Left lung (tissue), 10 donors: ENCODE data around the gene PARVB. TPM values are rescaled to one million over a fixed set of nuclear protein-coding genes. Genes with fewer than 3 reads are reported as not detected.
"Not testable (repeated sequence)": the region's sequence is repeated elsewhere in the genome, so short reads cannot be mapped to it uniquely, and the experiment has no call there.

Source experiments
- ATAC-seq: fragments of 200-7000 bp; cut with Tn5 transposase; one replicate; pipeline ENCODE4 v1.9.1; 2020; ENCODE audit warnings: moderate library complexity
- DNase-seq, 4 donors: peaks; one replicate each; pipeline ENCODE4 v3.0.0-alpha.2; 2013 to 2020
- H3K27ac ChIP-seq, 2 donors: fragments of 200-600 bp; sonication (generic) in 1 of 2; one replicate each; pipeline versions ENCODE4 v1.5.0 to v1.8.0; 2020 to 2021
- H3K27me3 ChIP-seq, 2 donors: fragments of 200-600 bp; sonication (generic) in 1 of 2; one replicate each; pipeline versions ENCODE4 v1.5.0 to v1.8.0; 2020 to 2021
- H3K36me3 ChIP-seq, 2 donors: fragments of 200-600 bp; sonication (generic) in 1 of 2; one replicate each; pipeline versions ENCODE4 v1.5.0 to v1.8.0; 2020 to 2021
- H3K4me1 ChIP-seq, 2 donors: fragments of 200-600 bp; one replicate each; pipeline ENCODE4 v1.8.0; 2021
- H3K4me3 ChIP-seq, 2 donors: fragments of 200-600 bp; sonication (generic) in 1 of 2; one replicate each; pipeline versions ENCODE4 v1.5.0 to v1.8.0; 2020 to 2021; ENCODE audit warnings: mild to moderate bottlenecking in 1 of 2
- H3K9me3 ChIP-seq, 2 donors: fragments of 200-600 bp; sonication (generic) in 1 of 2; one replicate each; pipeline versions ENCODE4 v1.5.0 to v1.8.0; 2020 to 2021
- CTCF ChIP-seq, 2 donors: fragments of 200-600 bp; sonication (generic) in 1 of 2; IDR thresholded peaks; one replicate each; pipeline versions ENCODE4 v1.5.0 to v1.8.0; 2021; ENCODE audit warnings: antibody characterized with exemption in 2 of 2
- intact Hi-C, 2 donors: fragments of 100-400 bp; cut with DNase I; formaldehyde crosslinking; loops; one replicate each; pipeline versions ENCODE4 v1.11.2 to v1.14.2; 2022
- polyA plus RNA-seq, 6 donors: library from polyadenylated mRNA; unstranded; fragments of 120-200 nt; gene quantifications; one replicate each; pipeline ENCODE4 v1.2.1, GENCODE V29; 2013; ENCODE audit not compliant: insufficient read length in 6 of 6
- total RNA-seq, 2 donors: library from RNA; stranded (reverse); fragmentation: NEBNext Ultra II Directional; extraction: Animal tissue kit (Norgen Biotek cat#: 25700); gene quantifications; one replicate each; pipeline ENCODE4 v1.2.1, GENCODE V29; 2021
- donor health status: DM: no; HTN: yes; CAD: no.
- donor health status: DM: no; HTN: no; CAD: no.

Gene PARVB
- total and polyA plus RNA-seq, 8 donors, result 31.7 to 53.7 (median 34.0) TPM

GRCh38 chr22:44012162-44012561 lies 11.9 kb upstream of the PARVB start:
- intact Hi-C loops, result no loop called here
- no peaks in the 10 kb centered on the region for H3K9me3 ChIP-seq
- H3K36me3 ChIP-seq, result no peaks in the 10 kb centered on the region
- H3K4me1 ChIP-seq, result no peaks in the 10 kb centered on the region
- DNase-seq (no peak), ATAC-seq (no peak)
- no peak overlapping the region for H3K4me3 ChIP-seq
- no peaks in the 10 kb centered on the region for H3K27me3 ChIP-seq
- TF ChIP-seq CTCF (IDR thresholded peaks at IDR 0.05), result no peak
- peak overlapping the region in 1 of 2 donors; percentile 6 for H3K27ac ChIP-seq

GRCh38 chr22:44012591-44012990 lies 11.5 kb upstream of the PARVB start:
- Histone ChIP-seq H3K9me3 (no peaks in the 10 kb centered on the region), H3K4me3 (no peak overlapping the region), H3K4me1 (no peaks in the 10 kb centered on the region), H3K36me3 (no peaks in the 10 kb centered on the region), H3K27me3 (no peaks in the 10 kb centered on the region), H3K27ac (peak overlapping the region in 1 of 2 donors; percentile 6)
- TF ChIP-seq CTCF (IDR thresholded peaks at IDR 0.05), result no peak
- DNase-seq, result no peak
- intact Hi-C loops, result no loop called here
- no peak for ATAC-seq

- Histone ChIP-seq H3K4me1 (no peaks in the 10 kb centered on the region), H3K27ac (no peak overlapping the region), H3K9me3 (no peaks in the 10 kb centered on the region), H3K27me3 (no peaks in the 10 kb centered on the region), H3K4me3 (no peak overlapping the region), H3K36me3 (no peaks in the 10 kb centered on the region)
- no peak for TF ChIP-seq CTCF (IDR thresholded peaks at IDR 0.05)
- DNase-seq, result no peak
- intact Hi-C loops, result no loop called here
- ATAC-seq, result no peak
These were observed 9.9 kb upstream of the PARVB start for GRCh38 chr22:44014241-44014640.

GRCh38 chr22:44016586-44016985 lies 7.5 kb upstream of the PARVB start:
- H3K4me3 ChIP-seq, H3K27ac ChIP-seq, H3K27me3 ChIP-seq, intact Hi-C loops, ATAC-seq, H3K4me1 ChIP-seq, H3K9me3 ChIP-seq, H3K36me3 ChIP-seq, DNase-seq: not testable (repeated sequence)

- no peak overlapping the region for H3K27ac ChIP-seq
- DNase-seq (peak in 1 of 4 donors; percentile 20), ATAC-seq (no peak)
- no peaks in the 10 kb centered on the region for H3K9me3 ChIP-seq
- no peak for TF ChIP-seq CTCF (IDR thresholded peaks at IDR 0.05)
- H3K27me3 ChIP-seq, result peaks cover 0 to 2% of the 10 kb centered on the region in 2 donors
- H3K36me3 ChIP-seq, result no peaks in the 10 kb centered on the region
- intact Hi-C loops, result no loop called here
- no peak overlapping the region for H3K4me3 ChIP-seq
- H3K4me1 ChIP-seq, result peaks cover 7 to 20% of the 10 kb centered on the region in 2 donors
These were observed 5.5 kb upstream of the PARVB start for GRCh38 chr22:44018594-44018993.

GRCh38 chr22:44019416-44019815 lies 4.7 kb upstream of the PARVB start:
- Histone ChIP-seq H3K36me3 (no peaks in the 10 kb centered on the region), H3K4me3 (no peak overlapping the region), H3K9me3 (no peaks in the 10 kb centered on the region), H3K27ac (no peak overlapping the region), H3K4me1 (peaks cover 7 to 24% of the 10 kb centered on the region in 2 donors), H3K27me3 (peaks cover 0 to 9% of the 10 kb centered on the region in 2 donors)
- peak in 1 of 4 donors; percentile 45 for DNase-seq
- no peak for ATAC-seq
- TF ChIP-seq CTCF (IDR thresholded peaks at IDR 0.05), result no peak
- intact Hi-C loops, result no loop called here
